ENCODE data around the gene NRCAM.

DNA sequence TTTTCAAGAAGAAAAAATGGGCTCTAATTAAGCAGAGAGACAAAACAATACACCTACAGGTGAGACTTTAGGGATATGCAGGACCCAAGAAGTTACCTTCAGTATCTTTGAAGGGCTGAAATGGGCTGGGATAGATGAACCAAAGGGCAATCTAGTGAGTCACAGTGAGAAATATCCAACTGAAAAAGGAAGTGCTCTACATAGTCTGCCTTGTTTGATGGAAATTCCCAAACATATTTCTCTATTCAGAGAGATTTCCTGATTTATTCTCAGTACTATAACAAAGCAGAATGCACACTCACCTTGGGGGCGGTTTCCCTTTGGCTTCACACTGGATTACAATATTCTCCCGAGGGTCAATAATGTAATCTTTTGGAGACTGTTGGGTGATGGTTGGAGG, 222.0 kb downstream of the NRCAM start:
- TF ChIP-seq, protein P1, sequence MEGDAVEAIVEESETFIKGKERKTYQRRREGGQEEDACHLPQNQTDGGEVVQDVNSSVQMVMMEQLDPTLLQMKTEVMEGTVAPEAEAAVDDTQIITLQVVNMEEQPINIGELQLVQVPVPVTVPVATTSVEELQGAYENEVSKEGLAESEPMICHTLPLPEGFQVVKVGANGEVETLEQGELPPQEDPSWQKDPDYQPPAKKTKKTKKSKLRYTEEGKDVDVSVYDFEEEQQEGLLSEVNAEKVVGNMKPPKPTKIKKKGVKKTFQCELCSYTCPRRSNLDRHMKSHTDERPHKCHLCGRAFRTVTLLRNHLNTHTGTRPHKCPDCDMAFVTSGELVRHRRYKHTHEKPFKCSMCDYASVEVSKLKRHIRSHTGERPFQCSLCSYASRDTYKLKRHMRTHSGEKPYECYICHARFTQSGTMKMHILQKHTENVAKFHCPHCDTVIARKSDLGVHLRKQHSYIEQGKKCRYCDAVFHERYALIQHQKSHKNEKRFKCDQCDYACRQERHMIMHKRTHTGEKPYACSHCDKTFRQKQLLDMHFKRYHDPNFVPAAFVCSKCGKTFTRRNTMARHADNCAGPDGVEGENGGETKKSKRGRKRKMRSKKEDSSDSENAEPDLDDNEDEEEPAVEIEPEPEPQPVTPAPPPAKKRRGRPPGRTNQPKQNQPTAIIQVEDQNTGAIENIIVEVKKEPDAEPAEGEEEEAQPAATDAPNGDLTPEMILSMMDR (IDR thresholded peaks at IDR 0.05; ENCODE audit: insufficient read depth, low read length, poor library complexity, severe bottlenecking): no peak
- TF ChIP-seq EZH2phosphoT487 (conservative IDR thresholded peaks at IDR 0.05; ENCODE audit: low read length): no peak

Measured in SU-DHL-6 (cell line).